NCI-H345 (cell line): ENCODE measurements around the gene PSD2.
"Not testable (repeated sequence)": the region's sequence is repeated elsewhere in the genome, so short reads cannot be mapped to it uniquely, and the experiment has no call there.

Source experiments
- DNase-seq: peaks from one replicate; lab custom pipeline; 2025; lab: John Stamatoyannopoulos, UW

The PSD2 gene

GRCh38 chr5:139789116-139789844 is 6.3 kb upstream of the PSD2 start:
- DNase-seq, result no peak

GRCh38 chr5:139789845-139790189 is 5.8 kb upstream of the PSD2 start:
- no peak for DNase-seq

- no peak for DNase-seq
These were observed 3.4 kb upstream of the PSD2 start for GRCh38 chr5:139792218-139792617.

- not testable (repeated sequence) for DNase-seq
These were observed 3.0 kb upstream of the PSD2 start for GRCh38 chr5:139792655-139793054.

GRCh38 chr5:139794067-139794846 is 1.4 kb upstream of the PSD2 start:
- no peak for DNase-seq

- no peak for DNase-seq
These were observed 626 bp downstream of the PSD2 start for GRCh38 chr5:139796061-139796806.

- no peak for DNase-seq
These were observed 1.7 kb downstream of the PSD2 start for GRCh38 chr5:139797335-139797734.

GRCh38 chr5:139797856-139798510 is 2.4 kb downstream of the PSD2 start:
- no peak for DNase-seq

- DNase-seq, result no peak
These were observed 3.3 kb downstream of the PSD2 start for GRCh38 chr5:139798883-139799282.

- no peak for DNase-seq
These were observed 3.8 kb downstream of the PSD2 start for GRCh38 chr5:139799359-139799758.

- no peak for DNase-seq
These were observed 8.4 kb downstream of the PSD2 start for GRCh38 chr5:139803978-139804377.

GRCh38 chr5:139804800-139805397 is 9.3 kb downstream of the PSD2 start:
- DNase-seq, result no peak

- DNase-seq, result no peak
These were observed 9.9 kb downstream of the PSD2 start for GRCh38 chr5:139805545-139805944.

- DNase-seq, result no peak
These were observed 10.5 kb downstream of the PSD2 start for GRCh38 chr5:139806111-139806510.

- no peak for DNase-seq
These were observed 11.4 kb downstream of the PSD2 start for GRCh38 chr5:139806726-139807646.

- no peak for DNase-seq
These were observed 12.0 kb downstream of the PSD2 start for GRCh38 chr5:139807647-139808030.

- DNase-seq, result no peak
These were observed 13.1 kb downstream of the PSD2 start for GRCh38 chr5:139808481-139809330.

- no peak for DNase-seq
These were observed 13.8 kb downstream of the PSD2 start for GRCh38 chr5:139809331-139809810.

- no peak for DNase-seq
These were observed 15.0 kb downstream of the PSD2 start for GRCh38 chr5:139810341-139811273.
